MCF 10A (cell line): ENCODE results near the gene IFT20. TPM values are rescaled to one million over a fixed set of nuclear protein-coding genes. Genes with fewer than 3 reads are reported as not detected.

Experiments used
- BruUV-seq: library from RNA; stranded (reverse); fragments of 400-500 nt; replicated peaks from 2 replicates; lab custom pipeline; 2021; lab: Mats Ljungman, UMichigan
- CTCF ChIA-PET: fragments of 300-600 bp; sonication (Branson Sonifier 250); formaldehyde crosslinking; extraction: SDS; loops from one replicate; lab custom pipeline; 2021; ENCODE audit warnings: antibody characterized with exemption, inconsistent platforms; lab: Yijun Ruan, JAX
- POLR2A ChIA-PET: fragments of 300-600, 350-650 bp; sonication (Branson Sonifier 250); formaldehyde crosslinking; extraction: SDS; loops from one replicate; lab custom pipeline; 2020; ENCODE audit warnings: antibody characterized with exemption, inconsistent platforms; lab: Yijun Ruan, JAX
- DNase-seq: peaks from one replicate; pipeline ENCODE4 v3.0.0-alpha.2; 2018; ENCODE audit not compliant: unreplicated experiment
- H3K27ac Mint-ChIP-seq: one replicate; pipeline ENCODE4 v1.8.0; 2022; ENCODE audit warnings: mild to moderate bottlenecking, low read depth, mixed read lengths; ENCODE audit not compliant: unreplicated experiment
- H3K27me3 Mint-ChIP-seq: one replicate; pipeline ENCODE4 v1.8.0; 2022; ENCODE audit warnings: mixed read lengths; ENCODE audit not compliant: insufficient read depth, unreplicated experiment
- H3K36me3 Mint-ChIP-seq: one replicate; pipeline ENCODE4 v1.8.0; 2022; ENCODE audit warnings: mild to moderate bottlenecking, moderate library complexity, mixed read lengths; ENCODE audit not compliant: insufficient read depth, unreplicated experiment
- H3K4me1 Mint-ChIP-seq: one replicate; pipeline ENCODE4 v1.8.0; 2022; ENCODE audit warnings: mixed read lengths; ENCODE audit not compliant: insufficient read depth, unreplicated experiment
- H3K4me3 Mint-ChIP-seq: one replicate; pipeline ENCODE4 v1.8.0; 2022; ENCODE audit warnings: mild to moderate bottlenecking, moderate library complexity, mixed read lengths; ENCODE audit not compliant: unreplicated experiment
- H3K9me3 Mint-ChIP-seq: one replicate; pipeline ENCODE4 v1.8.0; 2022; ENCODE audit warnings: mixed read lengths; ENCODE audit not compliant: unreplicated experiment
- intact Hi-C: fragments of 100-400 bp; cut with micrococcal nuclease; formaldehyde crosslinking; loops from 2 replicates; pipeline ENCODE4 v1.14.1; 2022
- total RNA-seq: library from RNA; stranded (reverse); gene quantifications from 2 replicates; pipeline ENCODE4 v1.2.3, GENCODE V29; 2022
- TF ChIP-seq, protein P1 (sequence below): fragments of 200-600 bp; IDR thresholded peaks from one replicate; pipeline ENCODE4 v1.8.0; 2022; ENCODE audit warnings: antibody characterized with exemption, mild to moderate bottlenecking; ENCODE audit not compliant: unreplicated experiment

Gene IFT20
- total RNA-seq, 1 experiment from 2014 or later, result 29.3 TPM

DNA sequence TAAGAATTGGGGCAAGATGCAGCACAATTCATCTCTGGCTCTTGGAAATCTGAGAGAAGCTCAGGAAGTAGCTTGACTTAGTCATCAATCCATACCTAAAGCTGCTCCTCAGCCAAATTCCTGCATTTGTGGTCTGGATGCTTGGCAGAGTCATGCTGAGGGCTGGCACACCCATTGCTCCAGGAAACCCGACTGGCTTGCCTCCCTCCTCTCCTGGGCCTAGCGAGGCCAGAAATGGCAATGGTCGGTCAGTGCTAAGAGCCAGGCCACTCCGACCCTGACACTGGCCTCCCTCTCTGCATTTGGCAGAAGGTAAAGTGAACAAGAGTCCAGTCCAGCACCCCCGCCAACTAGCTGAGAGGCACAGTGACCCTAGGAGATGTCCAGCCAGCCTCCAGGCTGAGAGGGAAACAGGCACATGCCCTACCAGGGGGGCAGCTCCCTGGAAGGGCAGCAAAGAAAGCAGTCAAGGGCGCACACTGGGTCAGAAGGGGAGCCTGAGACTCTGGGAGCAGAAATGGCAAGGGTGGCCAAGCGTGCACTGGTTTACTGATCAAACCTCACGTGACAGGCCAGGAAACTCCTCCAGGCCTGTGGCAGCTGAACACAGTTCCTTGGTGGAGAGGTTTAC lies 12.1 kb upstream of the IFT20 start:
- TF ChIP-seq, protein P1, sequence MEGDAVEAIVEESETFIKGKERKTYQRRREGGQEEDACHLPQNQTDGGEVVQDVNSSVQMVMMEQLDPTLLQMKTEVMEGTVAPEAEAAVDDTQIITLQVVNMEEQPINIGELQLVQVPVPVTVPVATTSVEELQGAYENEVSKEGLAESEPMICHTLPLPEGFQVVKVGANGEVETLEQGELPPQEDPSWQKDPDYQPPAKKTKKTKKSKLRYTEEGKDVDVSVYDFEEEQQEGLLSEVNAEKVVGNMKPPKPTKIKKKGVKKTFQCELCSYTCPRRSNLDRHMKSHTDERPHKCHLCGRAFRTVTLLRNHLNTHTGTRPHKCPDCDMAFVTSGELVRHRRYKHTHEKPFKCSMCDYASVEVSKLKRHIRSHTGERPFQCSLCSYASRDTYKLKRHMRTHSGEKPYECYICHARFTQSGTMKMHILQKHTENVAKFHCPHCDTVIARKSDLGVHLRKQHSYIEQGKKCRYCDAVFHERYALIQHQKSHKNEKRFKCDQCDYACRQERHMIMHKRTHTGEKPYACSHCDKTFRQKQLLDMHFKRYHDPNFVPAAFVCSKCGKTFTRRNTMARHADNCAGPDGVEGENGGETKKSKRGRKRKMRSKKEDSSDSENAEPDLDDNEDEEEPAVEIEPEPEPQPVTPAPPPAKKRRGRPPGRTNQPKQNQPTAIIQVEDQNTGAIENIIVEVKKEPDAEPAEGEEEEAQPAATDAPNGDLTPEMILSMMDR, result no peak
- POLR2A ChIA-PET, result interaction anchor here (0.7 to 5.8 kb wide), 21 partner anchors 9 to 148 kb away, joined by 3 to 85 read pairs (median 4); partner anchors contain the start of genes IFT20, POLDIP2, TMEM97 and TNFAIP1
- Mint-ChIP-seq H3K9me3 (no peaks in the 10 kb centered on the region), H3K4me1 (peaks cover 12% of the 10 kb centered on the region), H3K36me3 (peaks cover 86% of the 10 kb centered on the region), H3K4me3 (no peak overlapping the region), H3K27ac (peak overlapping the region; percentile 54), H3K27me3 (no peaks in the 10 kb centered on the region)
- DNase-seq, result peak; percentile 91
- CTCF ChIA-PET, result interaction anchor here (0.6 to 4.4 kb wide), 13 partner anchors 9 to 194 kb away, joined by 3 to 23 read pairs (median 4); partner anchors contain the start of gene POLDIP2
- intact Hi-C loops, result no loop called here
- TSS peak; percentile 30 for BruUV-seq

GRCh38 chr17:28346746-28347246 lies 11.5 kb upstream of the IFT20 start:
- H3K36me3 Mint-ChIP-seq, result peaks cover 87% of the 10 kb centered on the region
- no peak overlapping the region for H3K4me3 Mint-ChIP-seq
- TF ChIP-seq, protein P1, result no peak
- no peaks in the 10 kb centered on the region for H3K27me3 Mint-ChIP-seq
- peak overlapping the region; percentile 59 for H3K27ac Mint-ChIP-seq
- DNase-seq, result no peak
- intact Hi-C loops, result no loop called here
- CTCF ChIA-PET, result interaction anchor here (0.6 to 4.4 kb wide), 15 partner anchors 8 to 146 kb away, joined by 3 to 23 read pairs (median 4); partner anchors contain the start of genes IFT20, POLDIP2 and TNFAIP1
- no peaks in the 10 kb centered on the region for H3K9me3 Mint-ChIP-seq
- no TSS peak for BruUV-seq
- POLR2A ChIA-PET, result interaction anchor here (0.6 to 5.8 kb wide), 20 partner anchors 9 to 276 kb away, joined by 3 to 85 read pairs (median 4); partner anchors contain the start of genes IFT20, POLDIP2, TMEM97 and TNFAIP1
- H3K4me1 Mint-ChIP-seq, result peaks cover 12% of the 10 kb centered on the region

DNA sequence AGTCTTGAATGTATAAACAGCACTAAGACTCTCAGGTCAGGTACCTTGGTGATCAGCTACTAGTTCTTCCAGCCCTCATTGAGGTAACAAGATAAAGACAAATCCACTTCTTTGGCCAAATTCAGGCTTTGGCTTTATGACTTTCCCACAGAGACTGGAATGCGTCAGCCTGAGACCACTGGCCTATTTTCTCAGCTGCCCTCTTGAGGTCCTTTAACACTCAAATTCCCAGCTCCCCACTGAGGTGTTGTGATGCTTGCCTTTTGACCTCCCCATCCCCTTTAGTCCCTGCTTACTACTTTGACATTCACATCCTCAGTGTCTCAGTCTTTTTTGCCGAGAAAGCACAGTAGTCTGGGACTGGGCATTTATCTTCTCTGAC lies 10.9 kb upstream of the IFT20 start:
- POLR2A ChIA-PET, result interaction anchor here (0.9 to 5.8 kb wide), 12 partner anchors 8 to 146 kb away, joined by 3 to 85 read pairs (median 7); partner anchors contain the start of genes IFT20, POLDIP2, TMEM97 and TNFAIP1

More for the DNA sequence above, 10.9 kb upstream of the IFT20 start:
- Mint-ChIP-seq H3K27ac (peak overlapping the region; percentile 59), H3K4me1 (peaks cover 12% of the 10 kb centered on the region), H3K9me3 (no peaks in the 10 kb centered on the region), H3K36me3 (peaks cover 87% of the 10 kb centered on the region), H3K27me3 (no peaks in the 10 kb centered on the region), H3K4me3 (no peak overlapping the region)
- intact Hi-C loops, result no loop called here
- TF ChIP-seq, protein P1, result no peak
- TSS peak; percentile 5 for BruUV-seq
- CTCF ChIA-PET, result interaction anchor here (0.5 to 4.4 kb wide), 9 partner anchors 8 to 113 kb away, joined by 3 to 23 read pairs (median 4); partner anchors contain the start of genes IFT20, POLDIP2 and TNFAIP1
- DNase-seq, result no peak
